Heart left ventricle (tissue), 13 donors: ENCODE data around the gene SLC22A23.

Experiments used
- POLR2A ChIP-seq, 2 donors: fragments of 450-650 bp; IDR thresholded peaks; one replicate each; pipeline ENCODE4 v1.6.1; 2017; ENCODE audit warnings: antibody characterized with exemption in 2 of 2, mild to moderate bottlenecking in 2 of 2, moderate library complexity in 2 of 2
- TF ChIP-seq, protein P1 (sequence below), 12 donors: fragments of 200-600 bp; sonication (generic) in 4 of 12; IDR thresholded peaks; one replicate each; pipeline versions ENCODE4 v1.5.0 to v1.8.0; 2018 to 2022; ENCODE audit warnings: antibody characterized with exemption in 12 of 12, mild to moderate bottlenecking in 5 of 12
- donor health status: ischemic (EF 13 %, LVEDD 7.1; RV severe dilation, severe dysfunction).
- donor health status: DM: no; HTN: yes; CAD: no.
- donor health status: DM: no; HTN: no; CAD: no.
- donor health status: ischemic (EF 25% LVEDD 6.9; RV normal size, moderate dysfunction).
- donor health status: ischemic (EF 25% LVEDD 5.7; RV mildly dilated, moderate dysfunction).
- donor health status: ischemic (EF 35%, LVEDD 5.7; RV mildly dilated, moderate dysfunction).
- donor health status: nonischemic (EF 11% LVEDD 7.7; RV severe dilation, severe dysfunction).
- donor health status: DM: yes; HTN: yes; CAD: no.
- donor health status: PGD.
- donor health status: ischemic (EF 29% LVEDD 5.4; RV normal size, mild dysfunction).
- donor health status: nonischemic (EF 23%, LVEDD 6.1; RV moderate dilation, normal function).

DNA sequence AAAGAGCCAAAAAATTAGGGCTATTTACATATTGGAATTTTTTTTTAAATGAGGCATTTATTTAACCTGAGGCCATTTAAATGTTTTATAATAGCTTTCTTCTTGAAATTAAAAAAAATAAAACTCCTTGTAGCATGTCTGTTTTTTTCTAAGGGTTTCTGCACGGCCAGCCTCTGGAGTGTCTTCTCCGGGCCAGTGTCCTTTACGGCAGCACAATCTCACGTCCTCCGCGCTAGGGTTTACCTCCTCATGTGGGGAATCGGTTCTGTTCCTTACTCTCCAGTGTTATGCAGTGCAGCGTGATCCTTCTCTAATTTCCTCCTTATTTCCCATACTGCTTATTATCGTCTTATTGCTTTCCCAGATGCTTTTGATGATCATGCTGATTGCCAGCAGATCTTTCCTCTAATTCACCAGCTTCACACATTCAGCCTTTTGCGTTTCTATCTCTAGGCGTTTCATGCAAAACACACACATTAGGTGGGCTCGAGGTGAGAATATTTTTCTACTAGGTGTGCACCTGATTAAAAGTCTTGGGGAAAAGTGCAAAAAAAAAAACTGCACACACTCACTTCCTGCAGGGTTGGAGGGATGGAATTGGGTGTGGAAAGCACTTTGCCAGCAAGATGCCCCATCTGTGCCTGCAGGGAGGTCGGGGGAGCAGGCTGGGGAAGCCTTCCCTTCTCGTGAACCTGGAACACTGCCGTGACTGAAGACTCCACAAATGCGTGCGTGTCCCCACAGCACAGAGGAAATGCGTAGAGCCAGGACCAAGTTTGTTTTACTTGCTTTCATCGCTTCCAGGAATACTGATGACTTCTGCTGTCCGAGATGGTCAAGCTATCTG lies 142.0 kb downstream of the SLC22A23 start:
- TF ChIP-seq POLR2A (IDR thresholded peaks at IDR 0.05) = no peak
- TF ChIP-seq, protein P1, sequence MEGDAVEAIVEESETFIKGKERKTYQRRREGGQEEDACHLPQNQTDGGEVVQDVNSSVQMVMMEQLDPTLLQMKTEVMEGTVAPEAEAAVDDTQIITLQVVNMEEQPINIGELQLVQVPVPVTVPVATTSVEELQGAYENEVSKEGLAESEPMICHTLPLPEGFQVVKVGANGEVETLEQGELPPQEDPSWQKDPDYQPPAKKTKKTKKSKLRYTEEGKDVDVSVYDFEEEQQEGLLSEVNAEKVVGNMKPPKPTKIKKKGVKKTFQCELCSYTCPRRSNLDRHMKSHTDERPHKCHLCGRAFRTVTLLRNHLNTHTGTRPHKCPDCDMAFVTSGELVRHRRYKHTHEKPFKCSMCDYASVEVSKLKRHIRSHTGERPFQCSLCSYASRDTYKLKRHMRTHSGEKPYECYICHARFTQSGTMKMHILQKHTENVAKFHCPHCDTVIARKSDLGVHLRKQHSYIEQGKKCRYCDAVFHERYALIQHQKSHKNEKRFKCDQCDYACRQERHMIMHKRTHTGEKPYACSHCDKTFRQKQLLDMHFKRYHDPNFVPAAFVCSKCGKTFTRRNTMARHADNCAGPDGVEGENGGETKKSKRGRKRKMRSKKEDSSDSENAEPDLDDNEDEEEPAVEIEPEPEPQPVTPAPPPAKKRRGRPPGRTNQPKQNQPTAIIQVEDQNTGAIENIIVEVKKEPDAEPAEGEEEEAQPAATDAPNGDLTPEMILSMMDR (IDR thresholded peaks at IDR 0.05) = no peak
